Activated naive CD4-positive, alpha-beta T cell treated with anti-CD3 and anti-CD28 coated beads, Interleukin-2, amount 50 U/mL, for 16 hours (primary cell): ENCODE measurements around the gene STX8.

ENCODE experiments used
- DNase-seq: peaks from one replicate; pipeline ENCODE4 v3.0.0-alpha.2; 2020

The STX8 gene

DNA sequence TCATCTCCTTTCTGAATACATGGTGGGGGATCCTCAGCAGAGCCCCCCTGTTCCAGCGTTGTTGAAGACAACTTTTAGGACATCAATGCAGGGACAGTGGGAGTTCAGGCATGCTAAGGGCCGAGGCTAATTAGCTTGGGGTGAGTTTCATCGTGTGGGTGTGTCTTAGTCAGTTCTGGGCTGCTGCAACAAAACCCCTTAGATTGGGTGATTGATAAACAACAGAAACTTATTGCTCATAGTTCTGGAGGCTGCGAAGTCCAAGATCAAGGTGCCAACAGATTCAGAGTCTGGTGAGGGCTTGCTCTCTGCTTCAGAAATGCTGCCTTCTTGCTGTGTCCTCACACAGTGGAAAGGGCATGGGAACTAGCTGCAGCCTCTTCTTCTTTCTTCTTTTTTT lies 340.3 kb downstream of the STX8 start:
- no peak for DNase-seq

DNA sequence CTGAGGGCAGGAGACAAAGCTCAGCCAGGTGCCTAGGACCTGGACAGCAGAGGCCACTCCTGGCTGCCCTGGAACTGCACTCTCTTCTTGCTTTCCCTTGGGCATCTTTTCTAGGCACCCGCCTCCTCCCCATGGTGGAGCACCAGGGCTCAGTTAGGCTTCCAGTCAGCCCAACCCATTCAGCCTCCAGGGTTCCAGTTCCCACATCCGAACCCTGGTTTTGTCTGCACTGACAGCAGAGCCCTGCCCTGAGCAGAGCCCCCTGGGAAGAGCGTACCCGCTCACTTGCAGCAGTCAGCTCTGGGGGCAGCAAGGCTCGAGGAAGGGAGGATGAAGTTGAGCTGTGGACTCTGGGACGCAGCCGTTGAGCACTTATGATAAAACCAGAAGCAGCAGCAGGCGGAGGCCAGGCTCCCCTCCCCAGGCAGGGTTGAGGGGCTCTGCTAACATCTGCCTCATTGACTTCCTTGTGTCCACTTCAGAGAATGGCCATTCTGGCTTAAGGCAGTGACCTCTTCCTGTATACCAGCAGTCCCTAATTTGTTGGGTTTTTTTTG lies 341.2 kb downstream of the STX8 start:
- DNase-seq, result no peak

DNA sequence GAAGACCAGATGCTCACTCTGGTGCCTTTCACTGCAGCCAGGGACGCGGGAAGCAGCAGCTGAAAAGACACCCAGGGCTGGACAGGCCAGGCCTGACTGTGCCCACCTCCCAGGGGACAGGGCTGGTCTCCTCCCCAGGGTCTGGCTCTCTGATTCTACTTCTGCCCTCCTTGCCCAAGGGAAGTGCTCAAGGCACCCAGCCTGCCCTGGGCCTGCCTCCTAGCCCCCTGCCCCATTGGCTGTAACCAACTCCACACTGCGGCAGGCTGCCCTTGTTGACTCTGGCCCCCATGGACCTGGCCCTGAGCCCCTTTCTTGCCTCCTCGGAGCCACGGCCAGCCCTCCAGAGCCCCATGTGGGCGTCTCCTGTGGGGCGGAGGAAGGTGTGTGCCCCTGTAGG lies 341.9 kb downstream of the STX8 start:
- no peak for DNase-seq

DNA sequence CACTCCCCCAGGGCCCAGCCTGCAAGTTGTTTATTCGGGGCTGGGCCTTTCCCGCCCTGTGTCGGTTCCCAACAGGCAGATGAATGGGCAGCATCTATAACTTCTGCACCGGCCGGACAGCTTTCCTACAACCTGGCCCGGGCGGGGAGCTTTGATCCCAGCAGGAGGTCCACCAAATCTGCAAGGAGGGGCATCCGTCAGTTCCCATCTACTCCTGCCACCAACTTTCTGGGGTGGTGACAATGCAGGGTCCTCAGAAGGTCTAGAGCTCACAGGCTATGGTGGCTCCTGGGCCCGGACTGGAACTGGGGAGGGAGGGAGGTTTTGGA lies 342.4 kb downstream of the STX8 start:
- DNase-seq, result no peak

DNA sequence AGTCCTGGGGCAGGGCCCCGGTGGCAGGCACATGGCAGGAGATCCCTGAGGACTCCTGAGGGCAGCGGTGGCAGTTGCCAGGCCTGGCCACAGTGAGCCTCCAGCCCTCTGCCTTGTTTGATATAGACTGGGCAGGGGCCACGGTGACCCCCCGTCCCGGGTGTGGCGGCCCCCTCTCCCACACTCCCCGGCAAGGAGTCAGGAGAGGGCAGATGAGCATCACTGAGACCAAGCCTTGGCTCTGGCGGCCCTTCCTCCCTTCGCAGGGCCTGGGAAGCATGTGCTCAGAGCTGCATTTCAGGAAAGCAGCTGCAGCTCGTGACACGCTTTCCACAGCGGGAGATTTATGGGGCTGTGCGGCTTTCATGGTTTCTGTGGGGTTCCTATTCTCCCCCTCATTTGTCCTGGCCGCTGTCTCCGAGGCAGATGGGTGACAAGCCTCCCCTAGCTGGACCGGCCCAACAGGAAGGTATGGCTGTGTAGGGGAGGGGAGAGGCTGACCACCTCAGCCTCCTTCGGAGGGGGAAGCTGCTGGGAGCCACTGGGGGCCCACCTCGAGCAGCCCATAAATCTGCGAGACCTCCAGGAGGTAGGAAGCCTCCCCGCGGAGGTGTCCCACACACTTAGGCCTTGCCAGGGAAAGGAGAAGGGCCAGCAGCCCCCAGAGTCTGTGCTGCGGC lies 342.9 kb downstream of the STX8 start:
- DNase-seq, result no peak

DNA sequence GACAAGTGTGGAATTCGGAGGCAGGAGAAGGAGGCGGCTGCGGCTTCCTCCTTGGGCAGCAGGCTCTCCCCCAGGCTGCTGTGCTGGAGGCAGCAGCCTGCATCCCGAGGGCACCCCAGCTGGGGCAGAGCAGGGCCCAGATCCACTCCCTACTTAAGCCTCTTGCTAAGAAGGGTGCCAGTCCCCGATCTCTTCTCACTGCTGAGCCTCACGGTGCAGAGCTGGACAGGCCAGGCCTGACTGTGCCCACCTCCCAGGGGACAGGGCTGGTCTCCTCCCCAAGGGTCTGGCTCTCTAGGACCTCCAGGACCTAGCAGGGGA lies 343.5 kb downstream of the STX8 start:
- DNase-seq, result no peak

DNA sequence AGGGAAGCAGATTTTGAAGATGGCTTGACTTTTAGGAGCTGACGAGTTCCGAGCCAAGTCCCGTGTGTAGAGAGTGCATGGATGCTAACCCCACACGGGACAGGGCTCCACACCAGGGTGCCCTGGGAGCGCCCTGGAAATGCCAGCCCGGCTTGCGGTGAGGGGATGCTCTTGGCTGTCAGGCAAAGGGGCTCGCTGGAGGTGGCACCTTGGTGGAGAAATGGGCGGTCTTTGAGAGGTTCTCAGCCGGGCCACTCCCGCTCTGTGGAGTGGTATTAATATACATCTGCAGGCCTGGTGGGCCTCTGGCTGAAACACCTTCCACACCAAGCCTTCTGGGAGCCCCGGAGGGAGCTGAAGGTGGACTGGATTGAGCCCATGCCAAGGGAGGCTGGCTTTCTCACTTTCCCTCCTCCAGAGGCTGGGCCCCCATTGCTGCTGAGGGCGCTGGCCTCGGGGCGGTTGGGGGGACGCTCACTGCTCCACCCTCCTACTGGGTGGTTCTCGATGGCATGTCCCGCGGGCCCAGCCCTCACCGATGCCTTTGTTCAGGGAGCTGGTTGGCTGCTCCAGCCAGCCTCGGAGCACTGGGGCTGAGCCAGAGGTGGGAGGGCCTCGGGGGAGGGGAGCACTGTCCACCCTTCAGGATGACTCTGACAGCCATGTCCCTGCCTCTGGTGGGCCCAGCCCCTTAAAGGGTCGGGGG lies 344.0 kb downstream of the STX8 start:
- DNase-seq, result no peak

DNA sequence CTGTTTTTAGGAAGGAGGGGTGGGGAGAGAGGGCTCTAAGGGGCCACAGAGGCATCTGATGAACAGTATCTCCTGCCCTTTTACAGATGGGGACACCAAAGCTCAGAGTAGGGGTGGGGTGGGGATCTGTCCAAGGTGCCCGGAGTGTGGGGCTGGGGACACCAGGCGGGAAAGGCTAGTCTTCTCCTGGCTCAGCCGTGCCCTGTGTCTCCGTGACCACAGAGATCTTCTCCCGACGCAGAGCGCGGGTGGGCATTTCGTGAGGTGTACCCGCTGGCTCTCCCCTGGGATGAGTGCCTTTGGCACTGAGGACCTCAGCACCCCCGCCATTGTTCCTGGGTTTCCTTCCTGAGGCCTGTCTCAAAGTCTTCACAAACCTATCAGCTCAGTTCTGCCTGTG lies 344.8 kb downstream of the STX8 start:
- DNase-seq, result no peak

DNA sequence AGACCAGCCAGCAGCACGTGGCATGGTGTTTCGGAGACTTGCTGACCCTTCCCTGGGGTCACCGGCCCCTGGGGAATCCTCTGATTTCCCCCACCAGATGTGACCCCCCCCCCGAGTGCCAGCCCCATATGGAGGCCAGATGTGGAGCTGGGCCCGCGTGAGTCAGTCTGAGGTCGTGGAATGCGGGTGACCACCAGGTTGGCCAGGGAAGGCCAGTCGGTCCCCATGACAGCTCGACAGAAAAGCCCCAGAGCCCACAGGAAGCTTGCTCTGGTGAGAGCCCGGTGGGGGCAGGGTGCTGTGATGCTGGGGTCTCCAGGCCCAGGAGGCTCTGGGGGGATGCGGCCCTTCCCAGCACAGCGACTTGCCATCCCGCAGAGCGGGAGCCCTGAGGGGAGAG lies 345.3 kb downstream of the STX8 start:
- DNase-seq, result no peak

DNA sequence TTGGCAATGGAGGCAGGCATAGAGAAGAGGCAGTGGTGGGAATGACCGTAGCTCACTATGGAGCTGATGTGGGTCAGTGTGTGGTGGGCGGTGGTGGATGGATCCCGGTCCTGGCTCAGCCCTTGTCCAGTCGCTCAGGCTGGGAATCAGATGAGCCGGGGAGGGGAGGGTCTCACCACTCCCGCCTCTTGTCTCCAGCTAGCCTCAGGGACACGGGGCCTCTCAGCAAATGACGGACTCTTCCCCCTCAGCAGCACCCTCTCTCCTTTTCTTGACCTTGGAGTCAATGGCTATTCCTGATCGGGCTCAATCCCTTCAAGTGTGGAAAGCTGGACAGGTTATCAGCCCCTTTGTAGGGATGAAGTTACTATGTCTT lies 345.8 kb downstream of the STX8 start:
- no peak for DNase-seq

DNA sequence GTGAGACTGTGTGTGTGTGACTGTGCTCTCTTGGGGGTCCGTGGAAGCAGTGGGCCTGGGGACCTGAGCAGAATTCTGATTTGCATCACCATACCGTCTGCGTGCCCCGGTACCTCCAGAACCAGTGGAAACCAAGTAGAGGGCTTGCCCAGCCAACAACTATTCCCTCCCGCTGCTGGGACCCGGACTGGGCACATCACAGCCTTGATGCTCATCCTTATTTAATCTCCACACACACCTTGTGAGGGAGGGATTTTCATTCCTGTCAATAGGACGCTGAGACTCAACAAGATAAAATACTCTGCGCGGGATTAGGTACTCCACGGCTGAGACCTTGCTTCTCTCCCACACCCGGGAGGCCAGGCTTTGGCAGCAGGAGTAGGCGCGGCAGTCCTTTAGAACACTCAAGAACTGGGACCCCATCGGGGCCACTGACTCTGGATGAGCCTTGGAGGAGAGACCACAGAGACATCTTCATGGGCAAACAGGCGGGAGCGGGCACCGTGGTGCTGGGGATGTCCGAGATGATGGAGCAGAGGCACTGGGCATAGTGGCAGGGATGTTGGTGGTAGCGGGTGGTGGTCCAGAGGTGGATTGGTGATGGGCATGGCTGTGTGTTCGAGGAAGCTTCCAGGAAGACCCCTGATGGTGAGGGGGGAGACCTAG lies 346.3 kb downstream of the STX8 start:
- DNase-seq, result no peak

DNA sequence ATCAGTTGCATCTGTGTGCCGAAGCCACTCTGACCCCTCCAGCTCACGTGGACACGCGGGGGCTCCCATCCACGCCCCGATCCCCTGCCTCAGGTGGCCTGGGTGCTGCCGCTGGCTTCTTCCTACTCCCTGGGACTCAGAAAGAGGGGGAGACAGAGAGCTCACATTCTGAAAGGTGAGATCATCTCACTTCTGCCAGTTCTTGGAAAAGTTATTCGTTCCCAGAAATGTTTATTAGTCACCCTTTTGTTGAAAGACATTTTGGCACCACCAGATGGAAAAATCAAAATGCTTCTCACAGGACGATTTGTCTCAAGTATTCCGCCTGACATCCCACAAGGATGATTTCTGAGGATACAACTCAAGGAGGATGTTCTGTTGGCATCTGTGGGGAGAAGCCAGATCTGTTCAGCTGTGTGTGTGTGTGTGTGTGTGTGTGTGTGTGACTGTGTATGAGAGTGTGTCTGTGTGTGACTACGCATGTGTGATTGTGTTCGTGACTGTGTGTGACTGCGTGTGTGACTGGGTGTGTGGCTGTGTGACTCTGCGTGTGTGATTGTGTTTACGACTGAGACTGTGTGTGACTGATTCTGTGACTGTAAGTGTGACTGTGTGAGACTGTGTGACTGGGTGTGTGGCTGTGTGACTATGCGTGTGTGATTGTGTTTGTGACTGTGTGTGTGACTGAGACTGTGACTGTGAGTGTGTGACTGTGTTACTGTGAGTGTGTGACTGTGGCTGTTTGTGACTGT lies 347.0 kb downstream of the STX8 start:
- DNase-seq, result no peak

DNA sequence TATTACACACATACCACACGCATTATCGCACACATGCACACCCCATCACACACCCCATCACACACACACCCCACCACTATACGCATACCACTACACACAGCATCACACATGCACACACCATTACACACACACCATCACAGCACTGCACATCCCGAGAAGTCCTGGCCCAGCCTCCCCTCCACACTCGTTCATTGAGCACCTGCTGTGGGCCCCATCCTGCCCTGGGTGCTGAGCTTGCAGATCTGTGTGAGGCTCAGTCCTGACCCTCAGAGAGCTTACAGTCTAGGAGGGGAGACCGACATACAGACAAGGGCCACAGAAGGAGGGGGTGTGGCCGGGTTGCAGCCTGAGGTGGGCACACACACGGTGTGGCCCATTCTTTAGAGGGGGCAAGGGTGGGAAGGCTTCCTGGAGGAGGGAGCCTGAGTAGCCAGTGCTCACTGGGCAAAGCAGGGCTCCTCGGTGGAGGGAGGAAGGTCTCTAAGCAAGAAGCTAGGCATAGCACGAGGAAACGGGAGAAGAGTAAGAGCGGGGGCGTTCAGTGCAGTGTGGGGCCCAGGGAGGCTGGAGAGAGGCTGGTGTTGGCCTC lies 347.7 kb downstream of the STX8 start:
- no peak for DNase-seq

DNA sequence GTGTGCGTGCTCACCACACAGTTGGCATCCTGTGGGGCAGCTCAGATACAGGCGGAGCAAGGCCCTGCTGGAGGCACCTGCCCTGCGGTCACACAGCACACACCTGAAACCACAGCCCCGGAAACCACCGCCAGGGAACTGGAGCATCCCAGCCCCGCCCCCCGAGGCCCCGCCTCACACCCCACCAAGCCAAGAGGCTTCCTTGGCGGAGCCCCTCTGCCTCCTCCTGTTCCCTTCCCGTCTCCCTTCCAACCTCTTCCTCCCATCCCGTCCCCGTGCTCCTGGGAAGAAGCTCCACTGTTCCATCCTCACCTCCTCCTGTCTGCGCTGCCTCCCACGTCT lies 348.9 kb downstream of the STX8 start:
- DNase-seq, result no peak

DNA sequence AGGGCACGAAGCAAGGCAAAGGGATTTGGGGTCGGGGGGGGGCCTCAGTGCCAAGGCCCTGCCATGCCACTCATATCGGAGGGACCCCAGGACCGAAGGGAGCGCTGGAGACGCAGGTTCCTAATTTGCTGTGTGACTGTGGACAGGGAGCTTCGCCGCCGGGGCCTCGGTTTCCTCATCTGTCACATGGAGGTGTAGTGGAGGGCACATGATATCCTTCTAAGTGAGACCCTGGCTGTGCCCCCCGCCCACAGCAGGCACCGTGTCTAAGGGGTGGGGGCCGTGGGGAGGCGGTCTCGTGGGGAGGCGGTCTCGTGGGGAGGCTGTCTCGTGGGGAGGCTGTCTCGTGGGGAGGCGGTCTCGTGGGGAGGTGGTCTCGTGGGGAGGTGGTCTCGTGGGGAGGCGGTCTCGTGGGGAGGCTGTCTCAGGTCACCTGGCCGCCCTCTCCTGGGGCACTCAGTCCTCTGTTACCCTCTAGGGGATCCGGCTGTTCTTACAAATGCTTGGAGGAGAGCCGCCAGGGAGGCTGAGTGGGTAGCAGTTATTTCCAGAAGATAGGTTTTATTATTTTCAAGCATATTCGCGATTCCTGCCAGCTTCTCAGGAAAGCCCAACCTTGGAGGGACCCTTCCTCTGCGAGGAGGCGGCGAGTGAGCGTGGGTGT lies 349.4 kb downstream of the STX8 start:
- no peak for DNase-seq

DNA sequence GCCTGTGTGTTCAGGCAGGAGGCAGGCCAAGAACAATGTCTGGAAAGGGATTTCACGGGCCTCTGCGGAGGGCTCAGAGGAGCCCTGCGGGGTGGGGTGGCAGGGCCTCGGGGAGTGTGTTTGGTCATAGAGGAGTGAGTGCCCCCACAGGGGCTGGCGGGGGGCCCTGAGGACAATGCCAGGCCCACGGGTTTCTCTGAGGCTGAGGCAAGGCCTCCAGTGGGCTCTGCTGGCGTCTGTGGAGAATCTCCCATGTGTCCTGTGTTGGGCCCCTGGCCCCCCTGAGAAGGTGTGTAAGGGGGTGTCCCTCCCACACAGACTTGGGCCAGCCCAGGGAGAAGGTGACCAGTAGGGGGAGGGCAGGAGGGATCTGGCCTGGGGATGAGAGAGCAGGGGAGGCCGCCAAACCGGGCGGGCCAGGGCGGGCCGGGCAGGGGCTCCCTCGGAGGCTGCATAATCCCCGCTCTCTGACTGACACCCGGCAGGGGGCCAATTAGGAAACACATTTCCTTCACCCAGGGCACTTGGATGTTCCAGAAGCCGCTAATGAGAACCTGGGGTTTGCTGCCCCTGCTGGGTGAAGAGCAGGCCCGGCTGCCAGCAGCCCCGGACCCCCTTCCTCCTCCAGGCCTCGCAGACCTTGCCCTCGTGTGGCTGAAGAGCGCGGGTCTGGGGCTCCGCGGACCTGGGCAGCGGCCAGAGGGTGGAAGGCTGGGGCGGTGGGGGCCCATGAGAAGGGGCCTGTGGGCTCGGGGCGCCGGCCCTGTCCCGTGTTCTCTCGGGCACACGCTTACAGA lies 350.1 kb downstream of the STX8 start:
- no peak for DNase-seq

DNA sequence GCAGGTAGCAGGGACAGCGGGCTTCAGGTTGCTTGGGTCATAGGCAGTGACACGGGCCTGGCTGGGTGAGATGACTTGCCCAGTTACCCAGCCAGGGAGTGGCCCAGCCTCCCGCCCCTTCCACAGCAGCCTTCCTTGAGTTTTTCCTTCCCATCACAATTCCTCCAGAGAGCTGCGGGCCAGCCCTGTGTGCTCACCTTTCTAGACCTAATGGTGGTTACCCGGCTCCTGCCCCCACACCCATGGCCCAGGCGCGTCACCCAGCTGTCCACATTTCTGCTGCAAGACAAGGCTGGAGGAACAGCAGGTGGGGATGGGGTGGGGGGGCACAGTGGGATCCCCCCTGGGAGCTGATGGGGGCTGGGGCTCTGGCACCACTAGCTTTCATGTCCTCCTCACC lies 351.1 kb downstream of the STX8 start:
- DNase-seq, result no peak

DNA sequence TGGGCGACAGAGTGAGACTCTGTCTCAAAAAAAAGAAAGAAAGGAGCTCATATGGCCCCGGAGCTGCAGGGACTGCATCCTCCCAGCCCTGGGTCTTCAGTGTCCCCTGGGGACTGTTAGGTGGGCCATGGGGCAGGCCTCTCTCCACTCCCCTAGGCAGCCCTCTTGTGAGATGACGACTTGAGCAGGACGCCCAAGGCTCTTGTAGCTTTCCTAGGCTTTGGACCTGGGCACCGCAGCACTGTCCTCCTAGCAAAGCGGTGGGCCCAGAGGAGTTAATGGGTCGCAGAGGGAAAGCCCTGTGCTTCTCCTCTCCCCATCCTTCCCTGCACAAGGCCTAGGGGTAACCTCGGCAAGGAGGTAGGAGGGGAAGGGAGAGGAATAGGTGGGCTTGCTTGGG lies 352.1 kb downstream of the STX8 start:
- no peak for DNase-seq

DNA sequence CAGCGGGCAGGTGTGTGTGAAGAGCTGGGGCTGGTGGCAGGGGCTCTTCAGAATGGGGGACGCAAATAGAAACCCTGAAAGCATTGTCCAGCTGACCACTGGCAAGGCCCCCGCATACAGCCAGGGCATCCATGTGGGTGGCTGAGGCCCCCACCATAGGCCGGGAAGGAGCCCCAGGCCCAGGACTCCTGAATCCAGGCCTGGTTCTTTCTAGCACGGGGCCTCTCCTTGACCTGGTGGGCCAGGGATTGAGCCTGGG lies 353.8 kb downstream of the STX8 start:
- no peak for DNase-seq

DNA sequence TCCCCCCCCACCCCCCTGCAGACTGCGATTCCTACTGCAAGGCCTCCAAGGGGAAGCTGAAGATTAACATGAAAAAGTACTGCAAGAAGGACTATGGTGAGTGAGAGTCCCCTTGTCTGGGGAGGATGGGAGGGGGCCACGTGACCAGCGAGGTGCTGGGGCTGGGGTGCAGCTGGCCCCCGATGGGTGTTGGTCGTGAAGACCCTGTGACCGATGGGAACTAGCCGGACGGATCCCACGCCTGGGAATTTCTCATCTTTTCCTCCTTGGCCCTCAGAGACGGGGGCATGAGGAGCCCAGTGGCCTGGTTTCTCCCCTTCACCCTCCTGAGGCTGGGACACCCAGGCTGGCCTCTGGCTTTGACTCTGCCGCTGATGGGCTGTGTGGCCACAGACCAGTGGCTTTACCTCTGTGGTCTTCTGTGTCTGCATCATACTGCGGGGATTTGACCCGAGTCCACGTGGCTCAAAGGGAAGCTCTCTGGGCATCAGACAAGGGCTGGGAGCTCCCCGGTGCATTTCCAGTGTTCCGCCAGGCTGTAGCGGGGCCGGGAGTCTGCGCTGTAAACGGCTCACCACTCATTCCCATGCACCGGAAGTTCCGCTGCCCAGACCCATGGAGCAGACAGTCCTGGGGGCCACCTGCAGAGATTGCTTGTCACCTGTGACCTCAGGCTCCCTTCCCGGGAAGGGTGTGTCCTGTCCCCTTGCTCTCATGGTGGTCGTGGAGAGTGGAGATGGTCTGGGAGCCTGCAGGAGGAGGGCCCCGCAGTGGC lies 354.3 kb downstream of the STX8 start:
- no peak for DNase-seq

DNA sequence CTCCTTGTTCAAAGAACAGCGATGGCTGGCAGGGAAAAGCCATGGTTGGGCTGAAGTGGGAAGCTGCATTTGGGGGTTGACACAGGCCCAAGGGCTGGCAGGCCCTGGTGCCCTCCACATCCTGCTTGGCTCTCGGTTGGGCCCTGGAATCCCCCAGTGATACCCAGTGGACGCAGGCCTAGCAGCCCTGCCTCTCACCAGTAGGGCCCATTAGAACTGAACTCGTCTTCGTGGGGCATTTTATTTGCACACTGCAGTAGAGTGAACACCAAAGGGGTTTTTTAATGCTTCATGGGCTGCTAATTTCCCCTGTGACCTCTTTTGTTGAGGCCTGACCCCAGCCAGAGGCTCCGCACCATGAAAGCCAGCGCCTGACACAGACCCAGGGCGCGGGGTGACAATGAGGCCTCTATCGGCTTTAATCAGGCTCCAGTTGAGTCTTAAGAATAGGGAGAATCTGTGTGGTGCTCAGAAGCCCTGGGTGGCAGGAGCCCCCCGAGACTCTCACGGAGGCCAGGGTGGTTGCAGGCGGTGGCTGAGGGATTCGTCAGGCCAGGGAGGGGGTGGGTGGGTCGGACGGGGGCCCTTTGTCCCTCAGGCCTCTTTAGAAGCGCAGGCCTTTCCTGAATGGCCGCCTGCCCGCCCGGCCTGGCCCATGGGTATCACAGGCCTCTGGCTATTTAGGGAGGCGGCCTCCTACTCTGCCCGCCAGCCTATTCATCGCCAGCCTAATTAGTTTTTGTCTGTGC lies 355.0 kb downstream of the STX8 start:
- DNase-seq, result no peak
